ENCODE measurements around the gene NLGN3. TPM values are rescaled to one million over a fixed set of nuclear protein-coding genes. Genes with fewer than 3 reads are reported as not detected.

Gene NLGN3
- total and polyA plus RNA-seq, 9 donors = 2.1 to 10.9 (median 5.2) TPM

GRCh38 chrX:71198066-71198465, 53.4 kb downstream of the NLGN3 start:
- Histone ChIP-seq H3K9me3 (no peaks in the 10 kb centered on the region), H3K27me3 (no peaks in the 10 kb centered on the region), H3K36me3 (no peaks in the 10 kb centered on the region), H3K4me1 (ENCODE audit: insufficient read depth) (no peaks in the 10 kb centered on the region), H3K4me3 (no peak overlapping the region), H3K27ac (no peak overlapping the region)
- no peak for DNase-seq
- 67 to 73% (median 69%) methylated on average over 3 of the region's 3 CpGs for WGBS, 3 donors
- intact Hi-C loops (cut with DNase I) = no loop called here
- no peak for TF ChIP-seq EP300 (IDR thresholded peaks at IDR 0.05)
- no peak for TF ChIP-seq CTCF (IDR thresholded peaks at IDR 0.05)
- TF ChIP-seq POLR2A (IDR thresholded peaks at IDR 0.05) = no peak

GRCh38 chrX:71199252-71200008, 54.8 kb downstream of the NLGN3 start:
- Histone ChIP-seq H3K4me1 (ENCODE audit: insufficient read depth) (no peaks in the 10 kb centered on the region), H3K9me3 (no peaks in the 10 kb centered on the region), H3K4me3 (no peak overlapping the region), H3K27ac (no peak overlapping the region), H3K36me3 (no peaks in the 10 kb centered on the region), H3K27me3 (no peaks in the 10 kb centered on the region)
- WGBS, 3 donors = 78 to 80% (median 80%) methylated on average over 7 of the region's 7 CpGs
- DNase-seq = no peak
- TF ChIP-seq POLR2A (IDR thresholded peaks at IDR 0.05) = no peak
- TF ChIP-seq EP300 (IDR thresholded peaks at IDR 0.05) = no peak
- TF ChIP-seq CTCF (IDR thresholded peaks at IDR 0.05) = no peak
- intact Hi-C loops (cut with DNase I) = no loop called here

DNA sequence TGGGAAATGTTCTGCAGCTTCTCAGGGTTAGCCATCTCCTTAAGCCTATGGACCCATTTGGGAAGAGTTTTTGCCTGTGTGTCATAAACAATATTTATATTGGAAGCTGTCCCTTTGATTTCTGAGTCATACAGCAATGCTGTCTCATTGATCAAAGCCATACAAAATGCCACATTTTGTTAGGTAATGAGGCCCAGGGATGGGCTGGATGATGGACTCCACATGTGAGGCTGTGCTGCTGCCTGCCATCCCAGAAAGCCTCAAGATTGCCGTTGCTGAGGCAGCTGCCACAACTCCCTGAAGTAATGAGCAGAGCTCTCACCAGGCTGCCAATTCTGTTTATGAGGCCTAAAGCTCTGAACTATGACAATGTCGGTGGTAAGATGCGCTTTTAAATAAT, 66.2 kb downstream of the NLGN3 start:
- DNase-seq = no peak
- WGBS, 3 donors = 75 to 79% (median 75%) methylated on average over 3 of the region's 3 CpGs
- Histone ChIP-seq H3K36me3 (no peaks in the 10 kb centered on the region), H3K4me1 (ENCODE audit: insufficient read depth) (no peaks in the 10 kb centered on the region), H3K27ac (no peak overlapping the region), H3K9me3 (no peaks in the 10 kb centered on the region), H3K27me3 (no peaks in the 10 kb centered on the region), H3K4me3 (no peak overlapping the region)
- intact Hi-C loops (cut with DNase I) = no loop called here
- TF ChIP-seq CTCF (IDR thresholded peaks at IDR 0.05) (no peak), POLR2A (IDR thresholded peaks at IDR 0.05) (no peak), EP300 (IDR thresholded peaks at IDR 0.05) (no peak)

DNA sequence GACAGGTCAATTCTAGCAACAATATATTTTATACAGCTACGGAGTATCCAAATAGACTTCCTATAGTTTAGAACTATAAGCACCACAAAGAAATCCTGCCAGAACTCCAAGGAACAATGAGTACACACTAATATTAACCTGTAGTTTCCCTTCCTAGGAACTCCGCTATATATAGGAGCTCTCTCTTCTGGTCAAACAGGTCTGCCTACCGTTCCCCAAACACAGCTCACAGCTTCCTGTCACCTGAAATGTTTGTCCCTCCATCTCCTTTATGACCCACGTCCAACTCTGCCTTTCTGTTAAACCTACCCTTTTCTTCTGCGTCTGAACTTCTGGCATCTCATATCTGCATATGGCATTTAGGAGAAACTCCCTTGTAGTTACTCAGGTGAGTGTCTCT, 67.9 kb downstream of the NLGN3 start:
- no peaks in the 10 kb centered on the region for H3K9me3 ChIP-seq
- no peak for DNase-seq
- 54 to 71% (median 58%) methylated on average over 5 of the region's 5 CpGs for WGBS, 3 donors
- H3K27ac ChIP-seq = no peak overlapping the region
- no peaks in the 10 kb centered on the region for H3K4me1 ChIP-seq (ENCODE audit: insufficient read depth)
- H3K36me3 ChIP-seq = no peaks in the 10 kb centered on the region
- intact Hi-C loops (cut with DNase I) = no loop called here
- H3K4me3 ChIP-seq = no peak overlapping the region
- H3K27me3 ChIP-seq = no peaks in the 10 kb centered on the region
- no peak for TF ChIP-seq POLR2A (IDR thresholded peaks at IDR 0.05)
- TF ChIP-seq CTCF (IDR thresholded peaks at IDR 0.05) = no peak
- no peak for TF ChIP-seq EP300 (IDR thresholded peaks at IDR 0.05)
